Stimulated activated CD8-positive, alpha-beta memory T cell treated with anti-CD3 and anti-CD28 coated beads, Interleukin-7, amount 100 ng/mL, for 1 hour (primary cell): ENCODE measurements around the gene DNAJC27.
"Not testable (repeated sequence)": the region's sequence is repeated elsewhere in the genome, so short reads cannot be mapped to it uniquely, and the experiment has no call there.

Source experiments
- DNase-seq, 2 donors: peaks; one replicate each; pipeline ENCODE4 v3.0.0-alpha.2; 2020; ENCODE audit warnings: low read depth in 2 of 2

DNAJC27 gene

DNA sequence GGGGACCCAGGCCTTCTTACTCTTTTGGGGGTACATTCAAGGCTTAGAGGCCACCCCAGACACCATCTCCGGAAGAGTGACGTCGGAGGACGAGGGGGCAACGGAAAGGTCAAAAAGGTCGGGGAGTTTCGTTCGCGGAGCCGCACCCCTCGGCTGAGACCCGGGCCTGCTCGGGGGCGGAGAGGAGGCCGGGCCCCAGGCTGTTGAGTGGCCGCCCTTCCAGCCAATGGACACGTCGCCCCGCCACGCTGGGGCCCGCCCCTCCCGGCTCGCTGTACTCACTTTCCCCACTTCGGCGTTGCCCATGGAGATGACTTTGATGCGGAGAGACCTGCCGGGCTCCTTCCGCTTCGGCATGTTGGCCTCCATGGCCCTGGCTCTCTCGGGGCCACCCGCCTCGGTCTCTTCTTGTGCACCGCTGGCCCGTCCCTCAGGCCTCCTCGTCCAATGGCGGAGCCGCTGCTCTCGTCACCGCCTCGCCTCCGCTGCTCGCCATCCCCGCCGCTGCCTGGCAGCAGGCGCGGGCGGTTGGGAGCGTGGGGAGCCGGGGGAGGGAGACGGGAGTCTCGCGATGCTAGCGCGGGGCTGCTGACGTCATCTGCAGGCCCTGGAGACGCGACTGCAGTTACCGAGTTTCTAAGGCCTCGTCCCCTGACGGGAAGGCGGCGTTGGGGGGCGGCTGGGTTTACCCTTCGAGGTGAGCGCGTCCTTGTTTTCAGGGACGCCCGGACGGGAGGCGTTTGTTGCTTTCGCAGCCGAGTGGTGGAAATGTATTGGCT is at the start of gene DNAJC27:
Gene DNAJC27 (minus strand): TSS at position 420 of the 779 bp plus-strand sequence. CDS start 51 bp downstream, at position 369.
- peak; percentile 91 to 96 for DNase-seq

DNA sequence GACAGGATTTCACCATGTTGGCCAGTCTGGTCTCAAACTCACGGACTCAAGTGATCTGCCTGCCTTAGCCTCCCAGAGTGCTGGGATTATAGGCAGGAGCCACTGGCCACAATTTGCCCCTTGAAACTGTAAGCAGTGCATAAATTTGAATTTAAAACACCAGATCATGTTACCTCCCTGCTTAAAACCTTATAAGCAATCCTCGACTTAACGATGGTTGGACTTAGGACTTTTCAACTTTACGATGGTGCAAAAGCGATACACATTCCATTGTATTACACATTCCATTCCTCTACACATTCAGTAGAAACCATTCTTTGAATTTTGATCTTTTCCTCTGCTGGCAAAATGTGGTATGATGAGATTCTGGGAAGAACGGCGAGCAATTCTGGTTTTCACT is 46.9 kb upstream of the DNAJC27 start:
- no peak for DNase-seq

- no peak for DNase-seq
Measured at GRCh38 chr2:25014631-25015030, 42.9 kb upstream of the DNAJC27 start.

GRCh38 chr2:25011342-25011741 is 39.6 kb upstream of the DNAJC27 start:
- not testable (repeated sequence) for DNase-seq

- DNase-seq = no peak
Measured at GRCh38 chr2:25009954-25010353, 38.2 kb upstream of the DNAJC27 start.

DNA sequence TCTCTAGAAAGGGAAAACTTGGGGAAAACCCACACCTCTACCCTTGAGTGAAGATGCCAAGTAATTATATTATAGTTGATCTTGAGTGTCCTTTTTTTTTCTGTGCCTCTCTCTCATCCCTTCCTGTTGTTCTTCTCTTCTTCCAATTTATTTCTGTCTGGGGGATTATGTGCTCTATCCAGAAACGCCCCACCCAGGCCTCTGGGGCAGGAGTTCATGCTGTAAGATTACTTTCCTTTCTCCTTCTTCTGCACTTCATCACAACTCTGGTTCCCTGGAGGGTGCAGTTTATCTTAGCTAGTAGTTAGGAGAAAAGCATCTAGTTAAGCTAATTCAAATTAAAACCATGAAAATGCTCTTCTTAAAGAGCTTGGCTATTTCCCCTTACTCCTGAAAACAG is 30.3 kb upstream of the DNAJC27 start:
- no peak for DNase-seq

GRCh38 chr2:25001325-25001637 is 29.5 kb upstream of the DNAJC27 start:
- no peak for DNase-seq

GRCh38 chr2:25000503-25001324 is 29.0 kb upstream of the DNAJC27 start:
- DNase-seq = no peak

DNA sequence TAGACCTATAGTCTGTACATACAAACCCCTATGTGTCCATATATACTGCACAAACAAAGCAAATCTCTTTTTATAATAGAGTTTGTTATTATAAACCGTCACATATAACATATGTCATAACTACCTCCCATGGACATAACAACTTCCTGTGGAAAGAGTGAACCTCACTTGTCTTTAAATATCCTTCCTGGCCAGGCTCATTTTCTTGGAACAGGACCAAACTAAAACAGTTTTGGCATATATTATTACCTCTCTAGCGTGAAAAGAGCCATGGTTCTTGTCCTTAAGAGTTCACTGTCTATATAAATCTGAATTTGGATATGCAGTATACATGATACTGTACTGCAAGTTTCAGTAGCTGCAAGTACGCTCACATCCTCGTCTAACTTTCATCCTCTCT is 28.3 kb upstream of the DNAJC27 start:
- no peak for DNase-seq

- DNase-seq = not testable (repeated sequence)
Measured at GRCh38 chr2:24999097-24999496, 27.3 kb upstream of the DNAJC27 start.

- DNase-seq = no peak
Measured at GRCh38 chr2:24994146-24994724, 22.5 kb upstream of the DNAJC27 start.

- DNase-seq = no peak
Measured at GRCh38 chr2:24993406-24994145, 21.8 kb upstream of the DNAJC27 start.

GRCh38 chr2:24986372-24986771 is 14.6 kb upstream of the DNAJC27 start:
- DNase-seq = no peak

DNA sequence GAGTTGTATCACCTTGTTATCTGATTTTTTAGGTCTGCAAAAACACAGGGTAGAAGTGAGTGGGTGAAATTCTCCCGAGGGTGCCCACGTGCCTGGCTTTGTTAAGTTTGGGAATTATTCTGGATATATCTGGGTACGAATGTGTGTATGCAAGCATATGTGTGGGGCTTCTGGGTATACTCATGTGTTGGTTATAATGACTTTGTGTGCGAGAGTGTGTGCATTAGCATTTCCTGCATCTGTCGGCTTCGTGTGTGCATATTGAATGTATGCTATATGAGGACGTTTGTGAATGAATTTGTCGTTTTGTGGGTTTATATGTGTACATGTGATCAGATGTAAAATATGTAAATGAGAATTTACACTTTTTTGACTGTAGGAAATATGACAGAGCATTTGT is 13.8 kb upstream of the DNAJC27 start:
- DNase-seq = no peak

DNA sequence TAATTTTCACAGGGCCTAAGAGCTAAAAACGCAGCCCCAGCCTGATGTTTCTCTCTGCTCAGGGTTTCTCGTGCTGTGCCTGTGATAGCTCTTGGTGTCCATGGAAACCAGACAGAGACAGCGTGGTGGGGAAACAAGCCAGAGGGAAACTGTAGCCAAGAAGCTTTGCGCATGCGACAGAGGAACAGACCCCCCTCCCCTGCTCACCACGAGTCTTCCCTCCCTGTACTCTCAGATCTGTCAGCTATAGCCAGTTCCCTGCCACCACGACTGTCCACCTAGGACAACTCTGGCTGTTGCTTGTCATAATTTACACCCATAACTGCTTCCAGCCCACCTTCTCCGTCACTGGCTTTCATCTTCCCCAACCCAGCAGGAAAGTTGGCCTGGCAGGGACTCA is 13.2 kb upstream of the DNAJC27 start:
- no peak for DNase-seq

GRCh38 chr2:24981411-24982136 is 9.8 kb upstream of the DNAJC27 start:
- DNase-seq = no peak

DNA sequence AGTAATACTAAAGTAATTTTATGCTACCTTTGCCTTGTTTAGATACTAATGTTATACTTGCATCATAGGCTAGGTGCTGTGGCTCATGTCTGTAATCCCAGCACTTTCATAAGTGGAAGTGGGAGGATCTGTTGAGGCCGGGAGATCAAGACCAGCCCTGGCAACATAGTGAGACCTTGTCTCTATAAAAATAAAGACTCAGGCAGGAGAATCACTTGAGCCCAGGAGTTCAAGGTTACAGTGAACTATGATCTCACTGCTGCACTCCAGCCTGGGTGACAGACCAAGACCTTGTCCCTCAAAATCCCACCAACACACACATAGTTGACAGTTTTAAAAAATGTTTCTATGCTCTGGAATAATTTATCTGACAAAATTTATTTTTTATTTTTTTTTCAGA is 6.9 kb upstream of the DNAJC27 start:
- DNase-seq = no peak

GRCh38 chr2:24977631-24978030 is 5.9 kb upstream of the DNAJC27 start:
- no peak for DNase-seq

DNA sequence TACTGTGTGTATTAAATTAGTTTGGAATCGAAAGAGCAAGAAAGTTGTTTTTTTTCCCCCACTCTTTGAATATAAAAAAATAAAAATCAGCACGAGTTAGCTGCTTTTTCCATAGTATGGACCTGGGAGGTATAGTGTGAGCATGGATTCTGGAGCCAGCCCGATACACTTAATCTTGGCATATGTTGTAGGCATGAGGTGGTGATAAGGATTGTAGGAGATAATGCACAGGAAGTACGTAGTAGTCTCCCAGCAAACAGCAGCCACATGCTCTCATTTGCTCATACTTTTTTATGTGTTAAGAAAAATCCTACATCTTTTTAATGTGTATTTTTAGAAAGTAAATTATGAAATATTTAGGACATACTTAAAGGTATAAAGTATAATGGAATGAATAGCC is 2.1 kb upstream of the DNAJC27 start:
- DNase-seq = no peak

DNA sequence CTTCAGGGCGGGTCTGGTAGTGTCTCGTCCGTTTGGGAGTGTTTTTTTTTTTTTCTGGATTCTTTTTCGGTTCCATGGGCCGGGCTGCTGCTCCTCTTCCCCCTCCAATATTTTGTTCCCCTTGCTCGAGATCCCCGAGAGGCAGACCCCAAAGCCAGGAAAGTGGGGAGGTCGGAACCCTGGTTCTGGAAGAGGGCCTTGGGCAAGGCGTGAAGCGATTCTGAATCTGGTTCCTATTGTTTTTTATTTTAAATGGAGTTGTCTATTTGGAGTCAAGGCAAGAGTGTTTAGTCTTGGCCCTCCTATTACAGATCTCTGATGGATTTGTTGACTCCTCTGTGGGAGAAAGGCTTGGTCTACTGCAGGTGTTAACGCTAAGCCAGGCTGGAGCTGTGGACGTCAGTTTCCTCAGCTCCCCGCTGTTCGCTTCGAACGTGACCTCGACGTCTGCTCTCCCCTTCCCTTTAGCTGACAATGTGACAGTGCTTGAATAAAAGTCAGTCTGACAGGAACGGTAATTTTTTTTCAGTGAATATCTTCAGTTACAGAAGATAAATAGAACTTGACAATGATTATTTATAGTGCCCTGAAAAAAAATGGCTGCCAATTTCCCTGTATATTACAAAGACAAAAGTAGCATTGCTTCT is 683 bp upstream of the DNAJC27 start:
- no peak for DNase-seq

DNA sequence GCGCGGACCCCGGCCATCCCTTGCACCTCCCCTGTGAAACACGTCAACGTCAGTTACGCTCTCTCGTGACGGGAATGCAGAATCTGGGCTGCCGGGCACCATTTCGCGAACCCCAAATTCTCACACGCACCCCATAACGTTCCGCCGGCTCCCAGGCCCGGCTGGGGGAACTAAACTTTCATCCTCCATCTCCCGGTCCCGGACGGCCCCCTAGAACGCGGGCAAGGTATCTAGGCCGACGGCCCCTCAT is 544 bp downstream of the DNAJC27 start:
- no peak for DNase-seq
